Heart left ventricle (tissue), 16 donors: ENCODE data around the gene TRAK1. TPM values are rescaled to one million over a fixed set of nuclear protein-coding genes. Genes with fewer than 3 reads are reported as not detected.

ENCODE experiments used
- ATAC-seq, 4 donors: fragments of 200-7000 bp; cut with Tn5 transposase; one replicate each; pipeline ENCODE4 v1.9.1; 2020 to 2022; ENCODE audit warnings: moderate library complexity in 4 of 4, mild to moderate bottlenecking in 3 of 4, moderate number of reproducible peaks in 1 of 4
- DNase-seq, 5 donors: peaks; one replicate each; pipeline ENCODE4 v3.0.0-alpha.2; 2020
- H3K27ac ChIP-seq, 12 donors: fragments of 200-600 bp; sonication (generic) in 4 of 12; one replicate each; pipeline versions ENCODE4 v1.5.0 to v1.8.0; 2016 to 2022; ENCODE audit warnings: mild to moderate bottlenecking in 2 of 12
- H3K27me3 ChIP-seq, 9 donors: fragments of 200-600 bp; sonication (generic) in 2 of 9; one replicate each; pipeline versions ENCODE4 v1.5.1 to v1.8.0; 2016 to 2022; ENCODE audit warnings: mild to moderate bottlenecking in 3 of 9
- H3K36me3 ChIP-seq, 9 donors: fragments of 200-600 bp; sonication (generic) in 2 of 9; one replicate each; pipeline versions ENCODE4 v1.5.0 to v1.8.0; 2018 to 2022; ENCODE audit warnings: mild to moderate bottlenecking in 2 of 9
- H3K4me1 ChIP-seq, 12 donors: fragments of 200-600 bp; sonication (generic) in 4 of 12; one replicate each; pipeline versions ENCODE4 v1.5.0 to v1.8.0; 2016 to 2022; ENCODE audit warnings: mild to moderate bottlenecking in 3 of 12
- H3K4me3 ChIP-seq, 12 donors: fragments of 200-600 bp; sonication (generic) in 4 of 12; one replicate each; pipeline versions ENCODE4 v1.5.0 to v1.8.0; 2017 to 2022; ENCODE audit warnings: mild to moderate bottlenecking in 9 of 12, moderate library complexity in 4 of 12
- H3K9me3 ChIP-seq, 12 donors: fragments of 200-600 bp; sonication (generic) in 4 of 12; one replicate each; pipeline versions ENCODE4 v1.5.0 to v1.8.0; 2016 to 2022; ENCODE audit warnings: mild to moderate bottlenecking in 1 of 12
- CTCF ChIP-seq, 12 donors: fragments of 200-600 bp; sonication (generic) in 4 of 12; IDR thresholded peaks; one replicate each; pipeline versions ENCODE4 v1.5.0 to v1.8.0; 2018 to 2022; ENCODE audit warnings: antibody characterized with exemption in 12 of 12, mild to moderate bottlenecking in 5 of 12
- POLR2A ChIP-seq, 2 donors: fragments of 450-650 bp; IDR thresholded peaks; one replicate each; pipeline ENCODE4 v1.6.1; 2017; ENCODE audit warnings: antibody characterized with exemption in 2 of 2, mild to moderate bottlenecking in 2 of 2, moderate library complexity in 2 of 2
- WGBS, 4 donors: extraction: QIAGEN DNeasy Blood & Tissue Kit in 2 of 4; methylation state at CpG; one replicate each; pipeline versions ENCODE4 v1.1.5 to v1.1.7; 2013 to 2018; 5-methylcytosine and 5-hydroxymethylcytosine counted together
- intact Hi-C, 10 donors: fragments of 100-400 bp; cut with DNase I; formaldehyde crosslinking; loops; one replicate each; pipeline versions ENCODE4 v1.11.1 to v1.14.2; 2022
- polyA plus RNA-seq, 2 donors: library from polyadenylated mRNA; stranded (reverse); fragments of 200-250 nt; gene quantifications; one replicate each; pipeline ENCODE4 v1.2.3, GENCODE V29; 2013
- total RNA-seq, 9 donors: library from RNA; depleted of rRNA in 2 of 9; stranded (reverse); fragments of >200 nt in 2 of 9; fragmentation: NEBNext Ultra II Directional in 3 of 9; extraction: Animal tissue kit (Norgen Biotek cat#: 25700) in 3 of 9; gene quantifications; one replicate each; pipeline versions ENCODE4 v1.1.0 to v1.2.4, GENCODE V29; 2016 to 2023
- donor health status: ischemic (EF 13 %, LVEDD 7.1; RV severe dilation, severe dysfunction).
- donor health status: healthy with polysubstance abuse.
- donor health status: DM: no; HTN: yes; CAD: no.
- donor health status: DM: no; HTN: no; CAD: no.
- donor health status: ischemic (EF 25% LVEDD 6.9; RV normal size, moderate dysfunction).
- donor health status: ischemic (EF 25% LVEDD 5.7; RV mildly dilated, moderate dysfunction).
- donor health status: healthy.
- donor health status: DM: yes; HTN: yes; CAD: no.
- donor health status: ischemic (EF 35%, LVEDD 5.7; RV mildly dilated, moderate dysfunction).
- donor health status: nonischemic (EF 11% LVEDD 7.7; RV severe dilation, severe dysfunction).
- donor health status: DM: yes; HTN: yes; CAD: no.
- donor health status: PGD.
- donor health status: ischemic (EF 29% LVEDD 5.4; RV normal size, mild dysfunction).
- donor health status: nonischemic (EF 23%, LVEDD 6.1; RV moderate dilation, normal function).

Gene TRAK1
- total and polyA plus RNA-seq, 11 donors = 53.3 to 364 (median 250) TPM

DNA sequence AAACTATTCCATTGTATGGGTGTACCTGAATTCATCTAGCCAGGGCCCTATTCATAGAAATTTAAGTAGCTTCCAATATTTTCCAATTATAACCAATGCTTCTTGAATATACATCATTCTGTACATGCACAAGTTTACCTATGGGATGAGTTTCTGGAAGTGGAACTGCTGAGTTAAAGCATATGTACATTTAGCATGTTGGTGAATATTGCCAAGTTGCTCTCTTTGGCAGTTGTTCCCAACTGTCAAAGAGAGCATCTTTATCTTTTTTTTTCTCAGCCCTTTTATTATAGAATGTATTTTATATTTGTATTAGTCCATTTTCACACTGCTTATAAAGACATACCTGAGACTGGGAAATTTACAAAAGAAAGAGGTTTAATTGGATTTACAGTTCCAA is 183.1 kb downstream of the TRAK1 start:
- Histone ChIP-seq H3K9me3 (no peaks in the 10 kb centered on the region), H3K27me3 (peaks cover 0 to 23% (median 3%) of the 10 kb centered on the region in 9 donors), H3K4me1 (no peaks in the 10 kb centered on the region), H3K36me3 (no peaks in the 10 kb centered on the region), H3K27ac (no peak overlapping the region), H3K4me3 (no peak overlapping the region)
- no peak for TF ChIP-seq CTCF (IDR thresholded peaks at IDR 0.05)
- TF ChIP-seq POLR2A (IDR thresholded peaks at IDR 0.05) = no peak
- ATAC-seq (no peak), DNase-seq (no peak)
- intact Hi-C loops = no loop called here

DNA sequence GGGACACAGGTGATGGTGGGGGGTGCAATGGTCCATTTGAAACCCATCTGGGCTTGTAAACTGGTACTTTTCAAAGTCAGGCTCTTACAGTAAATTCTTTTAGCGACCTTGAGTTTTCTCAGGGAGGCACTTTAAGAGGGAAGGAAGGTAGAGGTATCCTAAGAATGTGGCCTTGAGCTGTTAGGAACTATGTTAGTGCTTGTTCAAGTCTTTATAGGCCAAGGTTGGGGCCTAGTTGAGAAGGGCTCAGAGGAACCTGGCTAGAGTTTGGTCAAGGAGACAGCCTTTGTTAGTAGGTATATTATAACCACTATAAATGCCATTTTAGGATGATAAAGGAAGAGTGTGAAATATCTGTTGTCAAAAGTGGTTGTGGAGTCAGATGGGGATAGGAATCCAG is 184.1 kb downstream of the TRAK1 start:
- H3K4me1 ChIP-seq = no peaks in the 10 kb centered on the region
- ATAC-seq = no peak
- WGBS, 4 donors = 52 to 66% (median 59%) methylated on average over 1 of the region's 1 CpG
- intact Hi-C loops = no loop called here
- no peaks in the 10 kb centered on the region for H3K36me3 ChIP-seq
- peaks cover 0 to 4% (median 0%) of the 10 kb centered on the region in 12 donors for H3K9me3 ChIP-seq
- no peak for DNase-seq
- H3K4me3 ChIP-seq = no peak overlapping the region
- TF ChIP-seq CTCF (IDR thresholded peaks at IDR 0.05) = no peak
- TF ChIP-seq POLR2A (IDR thresholded peaks at IDR 0.05) = no peak
- H3K27ac ChIP-seq = no peak overlapping the region
- H3K27me3 ChIP-seq = peaks cover 0 to 14% (median 1%) of the 10 kb centered on the region in 9 donors

Other genes with a start within 250 kb of the TRAK1 start
- 1 to 10 TPM; 1.8 to 6.1 (median 3.7) TPM for gene ULK4, start 129.3 kb upstream of the TRAK1 start, total RNA-seq
- 1 to 10 TPM in 1 of 2 donors, under 1 TPM in 1; 0.91 to 1.6 TPM for gene ULK4, start 129.3 kb upstream of the TRAK1 start, polyA plus RNA-seq
- not detected for gene CCK, start 174.8 kb downstream of the TRAK1 start, total RNA-seq
- gene CCK, start 174.8 kb downstream of the TRAK1 start, polyA plus RNA-seq = not detected